ENCODE measurements around the gene ZNF544. TPM values are rescaled to one million over a fixed set of nuclear protein-coding genes. Genes with fewer than 3 reads are reported as not detected.

ZNF544 gene
- total RNA-seq (2021) (29.5 and 32.7 TPM in 2 replicates), Bru-seq, nascent RNA (percentile 73 among the genes with signal in this experiment), BruChase-seq, experiment 1, labeled RNA remaining after a 2-hour chase (percentile 91 among the genes with signal in this experiment), BruChase-seq, experiment 2, labeled RNA remaining after a 6-hour chase (percentile 88 among the genes with signal in this experiment)
- long read RNA-seq, partial matches to known transcripts, result 9 of 21 reads
- long read RNA-seq, other reads (novel, unspliced or antisense), result 10 of 21 reads

DNA sequence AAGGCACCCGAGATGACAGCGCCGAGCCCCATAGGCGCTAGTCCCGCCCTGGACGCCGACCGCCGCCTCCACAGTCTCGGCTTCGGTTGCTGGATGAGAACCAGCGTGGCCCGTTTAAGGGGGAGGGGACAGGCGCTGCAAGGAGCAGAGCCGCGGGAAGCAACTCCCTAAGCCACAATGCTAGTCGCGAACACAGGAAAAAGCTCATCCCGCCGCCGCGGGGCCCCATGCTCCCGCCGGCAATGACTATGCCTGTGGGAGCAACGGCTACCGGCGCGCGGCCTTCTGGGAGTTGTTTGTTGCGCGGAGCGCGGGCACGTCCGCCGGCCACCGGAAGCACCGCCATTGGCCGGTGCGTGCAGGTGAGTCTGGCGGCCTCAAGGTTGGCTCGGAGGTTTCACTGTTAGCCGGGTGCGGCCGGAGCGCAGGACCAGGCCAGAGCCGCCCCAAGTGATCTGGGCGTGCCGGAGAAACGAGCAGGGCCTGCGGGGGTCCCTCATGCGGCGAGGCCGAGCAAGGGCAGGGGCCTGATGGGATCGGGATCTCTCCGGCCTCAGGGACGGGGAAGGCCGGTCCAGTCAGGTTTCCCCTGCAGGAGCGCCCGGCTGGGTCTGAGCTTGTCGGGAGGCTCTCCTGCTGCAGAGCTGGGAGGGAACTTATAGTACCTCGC lies at the start of gene ZNF544:
Gene ZNF544 (plus strand): TSS at position 330 of the 670 bp plus-strand sequence. CDS start 15,110 bp downstream, outside the sequence.
- Histone ChIP-seq H3K9me3 (ENCODE audit: insufficient read depth, low read depth) (peaks cover 18% of the 10 kb centered on the region), H3K27me3 (ENCODE audit: insufficient read depth, low read depth) (no peaks in the 10 kb centered on the region), H2AFZ (peak within 1 kb of the TSS; percentile 95), H3K27ac (peak within 1 kb of the TSS; percentile 34; the same call in 1 of the 2 replicates), H3K4me3 (peak within 1 kb of the TSS; percentile 75), H3K36me3 (ENCODE audit: low read depth) (peaks cover 24% of the 10 kb centered on the region), H3K4me1 (replicated peaks; ENCODE audit: insufficient read depth) (no peaks in the 10 kb centered on the region), H4K20me1 (ENCODE audit: insufficient read depth) (no peaks in the 10 kb centered on the region), H3K79me2 (ENCODE audit: low read depth) (peaks cover 15% of the 10 kb centered on the region), H3K9me2 (ENCODE audit: insufficient read depth) (no peaks in the 10 kb centered on the region), H3F3A (ENCODE audit: insufficient read depth, low read depth) (peaks cover 6% of the 10 kb centered on the region; the same call in 1 of the 2 replicates), H3K4me2 (peak within 1 kb of the TSS; percentile 87)
- DNase-seq, result peak; percentile 57 to 71
- CTCF ChIA-PET, result interaction anchor here (0.5 kb wide), 1 partner anchor 45 kb away, joined by 3 read pairs; no protein-coding TSS in a partner anchor
- intact Hi-C loops (cut with micrococcal nuclease; ENCODE audit: unreplicated experiment), result loop anchor here (1.0 kb wide), 1 partner anchor 291 kb away; the partner anchor contains the start of gene ZBTB45
- TF ChIP-seq EZH2 (IDR thresholded peaks at IDR 0.05; ENCODE audit: low read depth) (no peak), CTCF (conservative IDR thresholded peaks at IDR 0.05) (no peak)
- POLR2A ChIA-PET (ENCODE audit: unreplicated experiment), result no interaction called here
- no TSS peak for BruUV-seq (replicated peaks)

- Histone ChIP-seq H3K9me2 (ENCODE audit: insufficient read depth) (no peaks in the 10 kb centered on the region), H3K36me3 (ENCODE audit: low read depth) (peaks cover 51% of the 10 kb centered on the region), H3F3A (ENCODE audit: insufficient read depth, low read depth) (peaks cover 36% of the 10 kb centered on the region), H3K4me2 (peak overlapping the region; percentile 84), H3K27me3 (ENCODE audit: insufficient read depth, low read depth) (no peaks in the 10 kb centered on the region), H3K27ac (peak overlapping the region; percentile 95), H4K20me1 (ENCODE audit: insufficient read depth) (no peaks in the 10 kb centered on the region), H3K9me3 (ENCODE audit: insufficient read depth, low read depth) (peaks cover 82% of the 10 kb centered on the region), H2AFZ (peak overlapping the region; percentile 89), H3K4me1 (replicated peaks; ENCODE audit: insufficient read depth) (peaks cover 4% of the 10 kb centered on the region; the same call in 1 of the 2 replicates), H3K4me3 (peak overlapping the region; percentile 80), H3K79me2 (ENCODE audit: low read depth) (peaks cover 19% of the 10 kb centered on the region)
- ChIA-PET POLR2A (ENCODE audit: unreplicated experiment) (interaction anchor here (0.6 to 0.7 kb wide), 2 partner anchors 705 to 840 kb away, joined by 4 to 9 read pairs; partner anchors contain the start of gene ZNF772), CTCF (interaction anchor here (0.5 kb wide), 1 partner anchor 28 kb away, joined by 3 read pairs; no protein-coding TSS in a partner anchor)
- no TSS peak for BruUV-seq (replicated peaks)
- TF ChIP-seq EZH2 (IDR thresholded peaks at IDR 0.05; ENCODE audit: low read depth) (no peak), CTCF (conservative IDR thresholded peaks at IDR 0.05) (peak; percentile 68)
- intact Hi-C loops (cut with micrococcal nuclease; ENCODE audit: unreplicated experiment), result loop anchor here (1.0 to 2.0 kb wide), 3 partner anchors 97 to 747 kb away; partner anchors contain the start of genes ZNF256, ZNF749 and ZNF8
- DNase-seq, result peak; percentile 53 to 57
Observed at GRCh38 chr19:58181902-58182576, 46.7 kb upstream of the ZNF544 start.

DNA sequence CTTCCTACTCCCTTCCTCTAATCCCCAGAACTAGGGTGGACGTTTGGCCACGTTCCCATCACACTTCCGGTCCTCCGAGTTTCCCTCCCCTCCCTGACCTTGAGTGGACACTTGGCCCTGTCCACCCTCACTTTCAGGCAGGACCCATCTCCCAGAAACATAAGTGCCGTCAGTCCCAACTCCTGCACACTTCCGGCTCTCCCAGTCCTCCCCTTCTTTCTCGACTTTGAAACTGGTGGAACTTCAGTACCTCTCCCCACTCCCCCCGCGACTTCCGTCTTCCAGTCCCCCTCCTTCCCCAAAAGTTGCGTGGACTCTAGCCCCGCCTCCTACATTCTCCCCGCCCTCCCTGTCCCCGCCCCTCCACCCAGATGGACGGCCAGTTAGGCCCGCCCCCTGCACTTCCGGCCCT lies 46.1 kb upstream of the ZNF544 start:
- Histone ChIP-seq H3K36me3 (ENCODE audit: low read depth) (peaks cover 57% of the 10 kb centered on the region), H4K20me1 (ENCODE audit: insufficient read depth) (no peaks in the 10 kb centered on the region), H3K9me3 (ENCODE audit: insufficient read depth, low read depth) (peaks cover 81% of the 10 kb centered on the region), H3K27ac (peak overlapping the region; percentile 95), H3K4me3 (peak overlapping the region; percentile 80), H3K4me1 (replicated peaks; ENCODE audit: insufficient read depth) (peaks cover 4% of the 10 kb centered on the region; the same call in 1 of the 2 replicates), H3K27me3 (ENCODE audit: insufficient read depth, low read depth) (no peaks in the 10 kb centered on the region), H3K9me2 (ENCODE audit: insufficient read depth) (no peaks in the 10 kb centered on the region), H3F3A (ENCODE audit: insufficient read depth, low read depth) (peaks cover 36% of the 10 kb centered on the region), H3K79me2 (ENCODE audit: low read depth) (peaks cover 19% of the 10 kb centered on the region), H2AFZ (peak overlapping the region; percentile 89), H3K4me2 (peak overlapping the region; percentile 84)
- no peak for DNase-seq
- POLR2A ChIA-PET (ENCODE audit: unreplicated experiment), result interaction anchor here (0.6 to 0.7 kb wide), 2 partner anchors 30 to 435 kb away, joined by 3 to 5 read pairs; no protein-coding TSS in a partner anchor
- BruUV-seq (replicated peaks), result no TSS peak
- CTCF ChIA-PET, result interaction anchor here (0.5 kb wide), 1 partner anchor 29 kb away, joined by 3 read pairs; no protein-coding TSS in a partner anchor
- intact Hi-C loops (cut with micrococcal nuclease; ENCODE audit: unreplicated experiment), result loop anchor here (1.0 to 2.0 kb wide), 3 partner anchors 96 to 747 kb away; partner anchors contain the start of genes ZNF256, ZNF749 and ZNF8
- TF ChIP-seq CTCF (conservative IDR thresholded peaks at IDR 0.05) (no peak), EZH2 (IDR thresholded peaks at IDR 0.05; ENCODE audit: low read depth) (no peak)
